ENCODE measurements around the gene NOTCH4.
"Not testable (repeated sequence)": the region's sequence is repeated elsewhere in the genome, so short reads cannot be mapped to it uniquely, and the experiment has no call there.

NOTCH4 gene

GRCh38 chr6:32193096-32193495, 30.8 kb downstream of the NOTCH4 start:
- not testable (repeated sequence) for DNase-seq (ENCODE audit: low read depth)

GRCh38 chr6:32192608-32193039, 31.2 kb downstream of the NOTCH4 start, which contains the start of gene GPSM3:
GPSM3 (minus strand) TSS chr6:32192643; CDS start chr6:32192513, 130 bp downstream.
- DNase-seq (ENCODE audit: low read depth), result peak; percentile 33

- no peak for DNase-seq (ENCODE audit: low read depth)
These were observed 31.9 kb downstream of the NOTCH4 start for GRCh38 chr6:32191696-32192607.

- DNase-seq (ENCODE audit: low read depth), result no peak
These were observed 32.8 kb downstream of the NOTCH4 start for GRCh38 chr6:32190911-32191677.

GRCh38 chr6:32190054-32190851, 33.6 kb downstream of the NOTCH4 start, which contains the start of gene PBX2:
PBX2 (minus strand) TSS chr6:32190202; CDS start chr6:32189915, 287 bp downstream.
- DNase-seq (ENCODE audit: low read depth), result peak; percentile 71

- no peak for DNase-seq (ENCODE audit: low read depth)
These were observed 34.2 kb downstream of the NOTCH4 start for GRCh38 chr6:32189742-32190053.

- no peak for DNase-seq (ENCODE audit: low read depth)
These were observed 34.7 kb downstream of the NOTCH4 start for GRCh38 chr6:32189069-32189741.

- DNase-seq (ENCODE audit: low read depth), result no peak
These were observed 35.3 kb downstream of the NOTCH4 start for GRCh38 chr6:32188381-32189068.

- DNase-seq (ENCODE audit: low read depth), result not testable (repeated sequence)
These were observed 36.0 kb downstream of the NOTCH4 start for GRCh38 chr6:32187725-32188380.

GRCh38 chr6:32187009-32187709, 36.7 kb downstream of the NOTCH4 start:
- DNase-seq (ENCODE audit: low read depth), result no peak

- DNase-seq (ENCODE audit: low read depth), result not testable (repeated sequence)
These were observed 37.6 kb downstream of the NOTCH4 start for GRCh38 chr6:32186151-32186840.

- DNase-seq (ENCODE audit: low read depth), result peak; percentile 55
These were observed 38.2 kb downstream of the NOTCH4 start for GRCh38 chr6:32185681-32186131.

- no peak for DNase-seq (ENCODE audit: low read depth)
These were observed 39.7 kb downstream of the NOTCH4 start, which contains the start of gene AGER for GRCh38 chr6:32184084-32184640. AGER (minus strand) TSS chr6:32184253; CDS start chr6:32184222, 31 bp downstream.

GRCh38 chr6:32183483-32184083, 40.3 kb downstream of the NOTCH4 start:
- no peak for DNase-seq (ENCODE audit: low read depth)

GRCh38 chr6:32183030-32183429, 40.8 kb downstream of the NOTCH4 start:
- DNase-seq (ENCODE audit: low read depth), result no peak

GRCh38 chr6:32182555-32182981, 41.3 kb downstream of the NOTCH4 start:
- no peak for DNase-seq (ENCODE audit: low read depth)

GRCh38 chr6:32181915-32182529, 41.8 kb downstream of the NOTCH4 start:
- no peak for DNase-seq (ENCODE audit: low read depth)

All from activated T-helper 9 cell treated with anti-CD3 and anti-CD28 coated beads, Interleukin-2, amount 50 U/mL, for 16 hours (primary cell).